H1 (cell line): ENCODE results near the gene ZBED1. TPM values are rescaled to one million over a fixed set of nuclear protein-coding genes. Genes with fewer than 3 reads are reported as not detected.

Experiments
- CTCF ChIA-PET: fragments of 300-600 bp; sonication (Branson Sonifier 250); formaldehyde crosslinking; loops from one replicate; lab custom pipeline; 2021; ENCODE audit not compliant: partially characterized antibody; lab: Charles Lee
- POLR2A ChIA-PET: fragments of 300-600 bp; sonication (Branson Sonifier 250); formaldehyde crosslinking; loops from one replicate; lab custom pipeline; 2021; ENCODE audit warnings: inconsistent platforms; ENCODE audit not compliant: partially characterized antibody; lab: Charles Lee
- DNase-seq, 2 experiments: peaks; one replicate each; pipeline versions ENCODE4 v3.0.0 to v3.0.0-alpha.2; 2010 to 2022; ENCODE audit warnings: low spot score in 2 of 2, low read depth in 1 of 2, mixed read lengths in 1 of 2
- FAIRE-seq: peaks from 2 replicates; lab custom pipeline; 2011; peaks lifted over from hg19 to GRCh38; lab: Jason Lieb, UNC
- H2AFZ ChIP-seq: 2 replicates; pipeline ENCODE4 v1.8.1; 2012; ENCODE audit warnings: low read length, inconsistent platforms
- H2AK5ac ChIP-seq: 2 replicates; pipeline ENCODE4 v1.6.1; 2013; ENCODE audit warnings: low read depth, low read length
- H2BK120ac ChIP-seq: replicated peaks from 2 replicates; pipeline ENCODE3; 2013; ENCODE audit warnings: low read depth, low read length, inconsistent platforms
- H2BK12ac ChIP-seq: 2 replicates; pipeline ENCODE4 v1.6.1; 2013; ENCODE audit warnings: low read depth, low read length
- H2BK15ac ChIP-seq: 2 replicates; pipeline ENCODE4 v1.6.1; 2013; ENCODE audit warnings: low read length
- H2BK20ac ChIP-seq: 2 replicates; pipeline ENCODE4 v1.6.1; 2013; ENCODE audit warnings: low read length
- H2BK5ac ChIP-seq: 2 replicates; pipeline ENCODE4 v1.6.1; 2013; ENCODE audit warnings: low read depth, low read length
- H3K14ac ChIP-seq: 2 replicates; pipeline ENCODE4 v1.6.1; 2013; ENCODE audit warnings: inconsistent platforms; ENCODE audit not compliant: insufficient read length
- H3K18ac ChIP-seq: 2 replicates; pipeline ENCODE4 v1.6.1; 2013; ENCODE audit warnings: low read length; ENCODE audit errors: extremely low read depth
- H3K23ac ChIP-seq: 2 replicates; pipeline ENCODE4 v1.6.1; 2013; ENCODE audit warnings: inconsistent platforms; ENCODE audit not compliant: insufficient read length
- H3K23me2 ChIP-seq: 2 replicates; pipeline ENCODE4 v1.6.1; 2013; ENCODE audit warnings: low read depth, low read length
- H3K27ac ChIP-seq: 2 replicates; pipeline ENCODE4 v1.6.1; 2011; ENCODE audit warnings: low read depth, low read length, inconsistent platforms
- H3K27me3 ChIP-seq, 4 experiments: replicated peaks in 1 of 4; 1 replicate in 1 of 4; 2 replicates in 3 of 4; pipeline versions ENCODE4 v1.6.1 to v1.8.1; 2011 to 2013; ENCODE audit warnings: low read length in 3 of 4, mild to moderate bottlenecking in 3 of 4, inconsistent platforms in 2 of 4, mixed read lengths in 2 of 4, moderate library complexity in 1 of 4; ENCODE audit not compliant: control insufficient read depth in 3 of 4, insufficient read depth in 3 of 4; ENCODE audit errors: extremely low read depth in 1 of 4
- H3K36me3 ChIP-seq, 4 experiments: 2 replicates each; pipeline versions ENCODE4 v1.6.1 to v1.8.1; 2011 to 2013; ENCODE audit warnings: mild to moderate bottlenecking in 4 of 4, low read length in 3 of 4, moderate library complexity in 2 of 4, control low read depth in 1 of 4, inconsistent platforms in 1 of 4; ENCODE audit not compliant: insufficient read depth in 4 of 4, control insufficient read depth in 2 of 4
- H3K4ac ChIP-seq: replicated peaks from 2 replicates; pipeline ENCODE3; 2013; ENCODE audit warnings: low read length, low read depth, mixed read lengths, inconsistent platforms; ENCODE audit not compliant: insufficient read length
- H3K4me1 ChIP-seq, 4 experiments: replicated peaks in 1 of 4; 1 replicate in 1 of 4; 2 replicates in 3 of 4; pipeline versions ENCODE4 v1.6.1 to v1.8.1; 2011 to 2013; ENCODE audit warnings: low read length in 3 of 4, inconsistent platforms in 2 of 4, mixed read lengths in 1 of 4; ENCODE audit not compliant: insufficient read depth in 4 of 4, control insufficient read depth in 3 of 4
- H3K4me2 ChIP-seq, 2 experiments: 2 replicates each; pipeline versions ENCODE4 v1.6.1 to v1.8.1; 2011 to 2013; ENCODE audit warnings: low read depth in 2 of 2, low read length in 2 of 2, control low read depth in 1 of 2, inconsistent platforms in 1 of 2, mild to moderate bottlenecking in 1 of 2; ENCODE audit not compliant: insufficient read depth in 1 of 2
- H3K4me3 ChIP-seq, 4 experiments: fragments of 200-600, 300-600 bp in 1 of 4; sonication (generic), shearing (Covaris generic), sonication (Bioruptor Twin) in 1 of 4; 2 replicates each; pipeline versions ENCODE4 v1.5.1 to v1.8.1; 2011 to 2016; ENCODE audit warnings: low read length in 4 of 4, low read depth in 3 of 4, control low read depth in 2 of 4, inconsistent platforms in 2 of 4, mild to moderate bottlenecking in 2 of 4, mixed read lengths in 1 of 4, moderate library complexity in 1 of 4; ENCODE audit not compliant: insufficient read depth in 2 of 4; ENCODE audit errors: extremely low read depth in 1 of 4
- H3K56ac ChIP-seq: replicated peaks from 2 replicates; pipeline ENCODE3; 2013; ENCODE audit warnings: low read depth, mild to moderate bottlenecking, mixed read lengths, low read length, inconsistent platforms; ENCODE audit not compliant: insufficient read length
- H3K79me1 ChIP-seq: 2 replicates; pipeline ENCODE4 v1.6.1; 2013; ENCODE audit warnings: low read depth, low read length, control low read depth
- H3K79me2 ChIP-seq, 2 experiments: 2 replicates each; pipeline versions ENCODE4 v1.6.1 to v1.8.1; 2012 to 2013; ENCODE audit warnings: low read length in 2 of 2, mild to moderate bottlenecking in 2 of 2, inconsistent platforms in 1 of 2; ENCODE audit not compliant: insufficient read depth in 2 of 2, control insufficient read depth in 1 of 2
- H3K9ac ChIP-seq, 4 experiments: replicated peaks in 1 of 4; 1 replicate in 1 of 4; 2 replicates in 3 of 4; pipeline versions ENCODE4 v1.6.1 to v1.8.1; 2011 to 2013; ENCODE audit warnings: low read depth in 3 of 4, low read length in 3 of 4, control low read depth in 2 of 4, mild to moderate bottlenecking in 2 of 4, moderate library complexity in 2 of 4, inconsistent platforms in 1 of 4; ENCODE audit errors: extremely low read depth in 1 of 4
- H3K9me3 ChIP-seq, 2 experiments: 2 replicates each; pipeline versions ENCODE4 v1.6.1 to v1.8.1; 2012 to 2013; ENCODE audit warnings: mild to moderate bottlenecking in 2 of 2, moderate library complexity in 2 of 2, control low read depth in 1 of 2, inconsistent platforms in 1 of 2, low read depth in 1 of 2, low read length in 1 of 2, mixed read lengths in 1 of 2; ENCODE audit not compliant: insufficient read depth in 2 of 2
- H4K20me1 ChIP-seq, 2 experiments: replicated peaks in 1 of 2; 2 replicates each; pipeline versions ENCODE3 to v1.8.1; 2011 to 2013; ENCODE audit warnings: inconsistent platforms in 2 of 2, low read length in 2 of 2, mild to moderate bottlenecking in 1 of 2; ENCODE audit not compliant: insufficient read depth in 2 of 2, control insufficient read depth in 1 of 2
- H4K5ac ChIP-seq: 2 replicates; pipeline ENCODE4 v1.6.1; 2013; ENCODE audit warnings: low read length, low read depth, mixed read lengths, inconsistent platforms; ENCODE audit not compliant: insufficient read length
- H4K8ac ChIP-seq: 2 replicates; pipeline ENCODE4 v1.8.0; 2013; ENCODE audit warnings: mild to moderate bottlenecking, moderate library complexity, low read length, inconsistent platforms; ENCODE audit not compliant: insufficient read depth; ENCODE audit errors: extremely low read depth
- H4K91ac ChIP-seq: replicated peaks from 2 replicates; pipeline ENCODE3; 2013; ENCODE audit warnings: low read length, mixed read lengths, inconsistent platforms; ENCODE audit not compliant: insufficient read length
- BACH1 ChIP-seq: IDR thresholded peaks from 2 replicates; pipeline ENCODE4 v1.6.1; 2012; ENCODE audit warnings: low read length, improper control_type of control experiment
- CBX8 ChIP-seq: fragments of 300-800, 300-1000 bp; sonication (generic); IDR thresholded peaks from 2 replicates; pipeline ENCODE4 v1.7.1; 2016; ENCODE audit warnings: low read depth, low read length, borderline replicate concordance
- FOSL1 ChIP-seq: IDR thresholded peaks from 2 replicates; pipeline ENCODE4 v1.6.1; 2011; ENCODE audit warnings: mild to moderate bottlenecking, low read depth, low read length, moderate library complexity; ENCODE audit not compliant: insufficient read depth
- JUN ChIP-seq: IDR thresholded peaks from 2 replicates; pipeline ENCODE4 v1.6.1; 2011; ENCODE audit warnings: low read depth, mild to moderate bottlenecking, improper control_type of control experiment, low read length
- KDM1A ChIP-seq: fragments of 200-600, 300-600 bp; sonication (generic); IDR thresholded peaks from 2 replicates; pipeline ENCODE4 v1.7.1; 2016; ENCODE audit warnings: mild to moderate bottlenecking, low read length, borderline replicate concordance
- NRF1 ChIP-seq: IDR thresholded peaks from 2 replicates; pipeline ENCODE4 v1.6.1; 2011; ENCODE audit warnings: mild to moderate bottlenecking, low read depth, low read length, improper control_type of control experiment
- RXRA ChIP-seq: IDR thresholded peaks from 2 replicates; pipeline ENCODE4 v1.6.1; 2011; ENCODE audit warnings: low read depth, mild to moderate bottlenecking, low read length, moderate library complexity; ENCODE audit not compliant: insufficient read depth
- SP4 ChIP-seq: IDR thresholded peaks from 2 replicates; pipeline ENCODE4 v1.6.1; 2012; ENCODE audit warnings: low read length, inconsistent platforms
- WGBS, 2 experiments: shearing (Covaris generic) in 1 of 2; methylation state at CpG; one replicate each; pipeline versions ENCODE4 v1.1.6 to v1.1.7; 2013 to 2015; ENCODE audit warnings: low lambda C conversion rate in 2 of 2, mixed read lengths in 2 of 2, inconsistent platforms in 1 of 2, low coverage in 1 of 2, missing lambda C conversion rate in 1 of 2; ENCODE audit not compliant: insufficient replicate concordance in 2 of 2, insufficient coverage in 1 of 2, insufficient read length in 1 of 2; ENCODE audit errors: extremely low coverage in 1 of 2, missing lambda C conversion rate in 1 of 2; 5-methylcytosine and 5-hydroxymethylcytosine counted together
- polyA plus RNA-seq, 7 experiments: library from polyadenylated mRNA; depleted of rRNA in 3 of 7; stranded (reverse) in 5 of 7; unstranded in 2 of 7; fragments of >200 nt in 5 of 7; fragments of 200-250 nt in 2 of 7; gene quantifications; 1 replicate in 5 of 7; 2 replicates in 1 of 7; 4 replicates in 1 of 7; pipeline versions ENCODE4 v1.2.1 to v1.2.3, GENCODE V29; 2011 to 2013; ENCODE audit warnings: missing spikeins in 2 of 7, mixed read lengths in 2 of 7
- total RNA-seq: library from RNA; stranded (reverse); fragmentation: NEBNext Ultra II Directional; extraction: Animal tissue kit (Norgen Biotek cat#: 25700); gene quantifications from 2 replicates; pipeline ENCODE4 v1.2.1, GENCODE V29; 2021
- TF ChIP-seq, protein P1 (sequence below): IDR thresholded peaks from 2 replicates; pipeline ENCODE4 v1.6.1; 2011; ENCODE audit warnings: low read length, improper control_type of control experiment
- TF ChIP-seq, protein P2 (sequence below), 3 experiments: IDR thresholded peaks; 1 replicate in 2 of 3; 2 replicates in 1 of 3; pipeline versions ENCODE4 v1.5.1 to v1.6.1; 2011; ENCODE audit warnings: low read length in 3 of 3, mild to moderate bottlenecking in 3 of 3, inconsistent platforms in 2 of 3, low read depth in 1 of 3, moderate library complexity in 1 of 3; ENCODE audit not compliant: insufficient read depth in 1 of 3; ENCODE audit errors: control extremely low read depth in 1 of 3

Gene ZBED1
- total and polyA plus RNA-seq, 2 of the 8 experiments (the other 6 are each of a cell fraction or from before 2014, with no cell fraction given): 28.5 to 45.8 TPM

DNA sequence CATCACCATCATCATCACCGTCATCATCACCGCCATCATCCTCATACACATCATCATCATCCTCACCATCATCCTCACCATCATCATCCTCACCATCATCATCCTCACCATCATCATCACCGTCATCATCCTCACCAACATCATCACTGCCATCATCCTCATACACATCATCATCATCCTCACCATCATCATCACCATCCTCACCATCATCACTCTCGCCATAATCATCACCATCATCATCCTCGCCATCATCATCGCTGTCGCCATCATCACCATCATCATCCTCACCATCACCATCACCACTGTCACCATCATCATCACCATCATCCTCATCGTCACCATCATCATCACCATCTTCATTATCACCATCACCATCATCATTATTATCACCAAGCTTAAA, 19.8 kb upstream of the ZBED1 start:
- CTCF ChIA-PET: no interaction called here
- peaks cover 13% of the 10 kb centered on the region; the same call in 1 of the 2 replicates for H3K23me2 ChIP-seq
- no peaks in the 10 kb centered on the region for H3K36me3 ChIP-seq
- H4K91ac ChIP-seq: peak overlapping the region; percentile 84
- FAIRE-seq: no peak
- no peak overlapping the region for H4K5ac ChIP-seq
- no peaks in the 10 kb centered on the region for H3K79me2 ChIP-seq
- H3K9ac ChIP-seq: no peak overlapping the region; a peak in 1 of 7 replicates
- H3K27ac ChIP-seq: no peak overlapping the region
- H3K4me2 ChIP-seq: no peak overlapping the region
- POLR2A ChIA-PET: no interaction called here
- no peak overlapping the region for H2AFZ ChIP-seq
- no peak overlapping the region for H3K23ac ChIP-seq
- H2AK5ac ChIP-seq: peak overlapping the region; percentile 99; the same call in 1 of the 2 replicates
- DNase-seq: no peak
- no peak overlapping the region; the same call in 1 of the 2 replicates for H2BK5ac ChIP-seq
- H3K4me1 ChIP-seq: peaks cover 0 to 5% (median under 1%) of the 10 kb centered on the region in 4 experiments; a peak in 2 of 7 replicates
- H3K56ac ChIP-seq: no peak overlapping the region
- H2BK15ac ChIP-seq: no peak overlapping the region; the same call in 1 of the 2 replicates
- H3K4ac ChIP-seq: no peak overlapping the region
- no peak overlapping the region for H2BK120ac ChIP-seq
- no peak overlapping the region for H3K14ac ChIP-seq
- H3K27me3 ChIP-seq: no peaks in the 10 kb centered on the region
- H2BK12ac ChIP-seq: peak overlapping the region; percentile 53; the same call in 1 of the 2 replicates
- H4K8ac ChIP-seq: no peak overlapping the region
- no peak overlapping the region for H3K18ac ChIP-seq
- H2BK20ac ChIP-seq: no peak overlapping the region
- no peak overlapping the region for H3K4me3 ChIP-seq
- 92 to 100% methylated on average over 7 to 8 of the region's 8 CpGs for WGBS, 2 experiments
- H4K20me1 ChIP-seq: peaks cover 0 to 7% of the 10 kb centered on the region in 2 experiments
- no peaks in the 10 kb centered on the region for H3K79me1 ChIP-seq
- H3K9me3 ChIP-seq: no peaks in the 10 kb centered on the region
- TF ChIP-seq SP4 (no peak), NRF1 (no peak), RXRA (no peak), FOSL1 (no peak), KDM1A (no peak), BACH1 (no peak), JUN (no peak), CBX8 (no peak)
- TF ChIP-seq, protein P1, sequence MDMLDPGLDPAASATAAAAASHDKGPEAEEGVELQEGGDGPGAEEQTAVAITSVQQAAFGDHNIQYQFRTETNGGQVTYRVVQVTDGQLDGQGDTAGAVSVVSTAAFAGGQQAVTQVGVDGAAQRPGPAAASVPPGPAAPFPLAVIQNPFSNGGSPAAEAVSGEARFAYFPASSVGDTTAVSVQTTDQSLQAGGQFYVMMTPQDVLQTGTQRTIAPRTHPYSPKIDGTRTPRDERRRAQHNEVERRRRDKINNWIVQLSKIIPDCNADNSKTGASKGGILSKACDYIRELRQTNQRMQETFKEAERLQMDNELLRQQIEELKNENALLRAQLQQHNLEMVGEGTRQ: no peak
- TF ChIP-seq, protein P2, sequence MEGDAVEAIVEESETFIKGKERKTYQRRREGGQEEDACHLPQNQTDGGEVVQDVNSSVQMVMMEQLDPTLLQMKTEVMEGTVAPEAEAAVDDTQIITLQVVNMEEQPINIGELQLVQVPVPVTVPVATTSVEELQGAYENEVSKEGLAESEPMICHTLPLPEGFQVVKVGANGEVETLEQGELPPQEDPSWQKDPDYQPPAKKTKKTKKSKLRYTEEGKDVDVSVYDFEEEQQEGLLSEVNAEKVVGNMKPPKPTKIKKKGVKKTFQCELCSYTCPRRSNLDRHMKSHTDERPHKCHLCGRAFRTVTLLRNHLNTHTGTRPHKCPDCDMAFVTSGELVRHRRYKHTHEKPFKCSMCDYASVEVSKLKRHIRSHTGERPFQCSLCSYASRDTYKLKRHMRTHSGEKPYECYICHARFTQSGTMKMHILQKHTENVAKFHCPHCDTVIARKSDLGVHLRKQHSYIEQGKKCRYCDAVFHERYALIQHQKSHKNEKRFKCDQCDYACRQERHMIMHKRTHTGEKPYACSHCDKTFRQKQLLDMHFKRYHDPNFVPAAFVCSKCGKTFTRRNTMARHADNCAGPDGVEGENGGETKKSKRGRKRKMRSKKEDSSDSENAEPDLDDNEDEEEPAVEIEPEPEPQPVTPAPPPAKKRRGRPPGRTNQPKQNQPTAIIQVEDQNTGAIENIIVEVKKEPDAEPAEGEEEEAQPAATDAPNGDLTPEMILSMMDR (IDR thresholded peaks at IDR 0.05; ENCODE audit: control extremely low read depth in 1 of 3, insufficient read depth in 1 of 3, low read depth in 1 of 3, low read length in 3 of 3): no peak
